HG02798 (cell line): ENCODE data around the gene TRAF1.

Experiments used
- ATAC-seq: cut with Tn5 transposase; IDR thresholded peaks from one replicate; pipeline ENCODE4 v1.9.1; 2021; ENCODE audit warnings: mild to moderate bottlenecking; ENCODE audit not compliant: unreplicated experiment, poor library complexity

Gene TRAF1

GRCh38 chr9:120854596-120855327, 71.8 kb downstream of the TRAF1 start:
- ATAC-seq = no peak

DNA sequence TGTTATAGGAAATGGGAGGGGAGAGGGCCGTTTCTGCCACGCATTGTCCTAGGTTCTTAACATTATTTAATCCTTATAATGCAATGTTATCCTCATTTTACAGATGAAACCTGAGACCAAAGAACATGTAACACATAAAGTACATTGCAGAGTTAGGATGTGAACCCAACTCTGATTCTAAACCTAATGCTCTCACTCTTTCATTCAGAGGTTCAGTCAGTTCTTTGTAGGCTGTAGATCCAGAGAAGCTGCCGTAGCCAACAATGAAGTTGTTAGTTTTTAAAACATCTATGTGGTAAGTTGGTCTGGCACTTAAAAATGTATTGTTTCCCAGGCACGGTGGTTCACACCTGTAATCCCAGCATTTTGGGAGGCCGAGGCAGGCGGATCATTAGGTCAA, 73.4 kb downstream of the TRAF1 start:
- no peak for ATAC-seq
